D721Med (cell line): ENCODE measurements around the gene POGZ.

Experiments used
- DNase-seq: peaks from one replicate; pipeline ENCODE4 v3.0.0; 2011; ENCODE audit warnings: low spot score; ENCODE audit not compliant: insufficient read length
- FAIRE-seq: peaks from 2 replicates; lab custom pipeline; 2011; peaks lifted over from hg19 to GRCh38; lab: Jason Lieb, UNC
- TF ChIP-seq, protein P1 (sequence below): IDR thresholded peaks from 2 replicates; pipeline ENCODE4 v1.5.1; 2012; ENCODE audit warnings: mild to moderate bottlenecking, control low read depth; ENCODE audit not compliant: insufficient read depth; ENCODE audit errors: missing control alignments

POGZ gene

GRCh38 chr1:151372058-151372934, 87.0 kb downstream of the POGZ start, which contains the start of gene SELENBP1:
TSS of gene SELENBP1 (minus strand) at chr1:151372705. CDS start at chr1:151372641, 64 bp downstream.
- DNase-seq: no peak
- TF ChIP-seq, protein P1, sequence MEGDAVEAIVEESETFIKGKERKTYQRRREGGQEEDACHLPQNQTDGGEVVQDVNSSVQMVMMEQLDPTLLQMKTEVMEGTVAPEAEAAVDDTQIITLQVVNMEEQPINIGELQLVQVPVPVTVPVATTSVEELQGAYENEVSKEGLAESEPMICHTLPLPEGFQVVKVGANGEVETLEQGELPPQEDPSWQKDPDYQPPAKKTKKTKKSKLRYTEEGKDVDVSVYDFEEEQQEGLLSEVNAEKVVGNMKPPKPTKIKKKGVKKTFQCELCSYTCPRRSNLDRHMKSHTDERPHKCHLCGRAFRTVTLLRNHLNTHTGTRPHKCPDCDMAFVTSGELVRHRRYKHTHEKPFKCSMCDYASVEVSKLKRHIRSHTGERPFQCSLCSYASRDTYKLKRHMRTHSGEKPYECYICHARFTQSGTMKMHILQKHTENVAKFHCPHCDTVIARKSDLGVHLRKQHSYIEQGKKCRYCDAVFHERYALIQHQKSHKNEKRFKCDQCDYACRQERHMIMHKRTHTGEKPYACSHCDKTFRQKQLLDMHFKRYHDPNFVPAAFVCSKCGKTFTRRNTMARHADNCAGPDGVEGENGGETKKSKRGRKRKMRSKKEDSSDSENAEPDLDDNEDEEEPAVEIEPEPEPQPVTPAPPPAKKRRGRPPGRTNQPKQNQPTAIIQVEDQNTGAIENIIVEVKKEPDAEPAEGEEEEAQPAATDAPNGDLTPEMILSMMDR: no peak
- FAIRE-seq: no peak

DNA sequence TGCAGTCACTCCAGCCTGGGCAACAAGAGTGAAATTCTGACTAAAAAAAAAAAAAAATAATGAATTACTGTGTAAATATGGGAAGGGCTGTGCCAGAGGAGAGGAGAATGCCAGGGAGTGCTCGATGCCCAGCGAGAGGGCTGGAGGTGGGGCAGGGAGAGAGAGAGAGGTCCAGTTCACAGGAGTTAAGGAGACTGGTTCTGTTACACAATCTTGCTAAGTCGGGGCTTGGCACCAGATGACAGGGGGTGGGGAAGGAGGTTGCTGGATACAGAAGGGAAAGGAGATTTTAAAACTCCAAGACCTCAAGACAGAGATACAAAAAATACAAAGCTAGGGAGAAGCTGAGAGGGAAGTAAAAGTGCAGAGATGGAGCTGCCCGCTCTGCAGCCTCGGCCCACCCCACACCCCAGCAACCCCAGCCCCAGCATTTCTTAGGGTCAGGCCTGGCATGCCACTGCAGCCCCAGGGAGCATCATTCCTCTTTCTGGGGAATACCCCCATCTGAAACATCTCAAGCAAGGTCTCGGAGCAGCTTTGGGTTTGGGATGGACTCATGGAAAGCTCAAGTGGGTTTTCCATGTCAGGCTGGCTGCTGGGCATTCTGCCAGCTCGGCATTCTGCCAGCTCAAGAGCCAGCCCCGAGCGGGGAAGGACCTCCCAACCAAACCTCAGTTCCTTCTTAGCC, 87.8 kb downstream of the POGZ start:
- DNase-seq: no peak
- FAIRE-seq: no peak
- TF ChIP-seq, protein P1: no peak

GRCh38 chr1:151370211-151370911, 88.9 kb downstream of the POGZ start:
- FAIRE-seq (no peak), DNase-seq (no peak)
- TF ChIP-seq, protein P1: no peak

DNA sequence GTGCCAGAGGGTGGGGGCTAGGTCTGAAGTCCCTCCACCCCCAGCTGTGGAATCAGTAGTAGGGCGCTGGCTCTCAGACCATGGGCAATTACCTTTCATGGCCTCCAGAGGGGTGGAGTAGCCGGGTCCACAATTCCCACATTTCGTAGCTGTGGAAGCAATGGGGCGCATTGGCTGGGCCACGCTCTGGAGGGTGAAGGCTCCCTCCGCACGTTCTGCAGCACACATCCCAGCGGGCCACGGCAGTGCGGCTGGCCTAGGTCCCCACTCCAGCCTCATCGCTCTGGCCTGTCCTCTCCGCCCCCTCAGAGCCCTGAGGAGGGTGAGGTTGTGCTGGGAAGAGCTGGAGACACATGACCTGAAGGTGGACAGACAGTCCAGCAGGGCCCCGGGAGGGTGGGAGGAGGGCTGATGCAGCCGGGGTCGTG, 89.7 kb downstream of the POGZ start:
- DNase-seq: no peak
- FAIRE-seq: no peak
- TF ChIP-seq, protein P1: no peak

- DNase-seq (no peak), FAIRE-seq (no peak)
- TF ChIP-seq, protein P1: no peak
Observed at GRCh38 chr1:151369302-151369610, 90.0 kb downstream of the POGZ start.

DNA sequence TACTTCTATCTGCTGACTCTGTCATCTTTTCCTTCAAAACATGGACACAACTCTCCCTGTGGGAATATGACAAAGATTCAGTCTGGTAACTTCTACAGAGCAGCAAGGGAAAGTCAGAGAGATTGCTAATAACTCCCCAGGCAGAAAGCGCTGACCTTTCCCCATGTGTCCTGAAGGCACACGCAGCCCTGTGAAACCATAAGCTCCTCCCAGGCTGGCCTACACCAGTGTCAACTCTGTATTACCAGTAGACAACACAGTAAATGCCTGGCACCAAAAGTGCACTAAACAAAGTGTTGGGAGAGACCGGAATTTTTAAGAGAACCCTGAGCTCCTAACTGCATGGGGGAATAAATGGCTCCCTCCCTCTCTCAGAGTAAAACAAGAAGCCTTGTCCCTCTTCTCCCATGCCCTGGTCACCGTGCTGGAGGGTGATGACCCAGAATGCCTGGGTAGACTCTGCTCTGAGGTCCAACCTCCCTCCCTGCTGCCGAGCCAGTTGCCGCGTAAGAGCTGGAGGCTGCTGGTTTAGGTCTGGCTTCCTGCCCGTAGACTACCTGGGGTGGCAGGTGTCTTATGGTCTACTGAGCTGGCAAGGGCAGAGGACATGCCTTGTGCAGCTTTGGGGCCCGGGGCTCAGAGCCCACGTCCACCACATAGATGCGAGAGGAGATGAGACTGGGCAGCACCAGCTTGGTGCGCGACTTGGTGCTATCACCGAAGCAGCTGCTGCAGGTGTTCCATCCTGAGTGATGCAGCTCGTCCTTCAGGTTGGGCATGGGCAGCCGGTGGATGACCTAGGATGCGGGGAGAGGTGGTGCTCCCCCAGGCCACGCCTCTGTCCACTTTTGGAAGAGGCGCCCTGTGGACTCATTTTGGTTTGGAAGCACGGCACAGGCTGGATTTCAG, 90.6 kb downstream of the POGZ start:
- FAIRE-seq: no peak
- DNase-seq: no peak
- TF ChIP-seq, protein P1: no peak
